Measurements from ENCODE around the gene CHD3. TPM values are rescaled to one million over a fixed set of nuclear protein-coding genes. Genes with fewer than 3 reads are reported as not detected.
A peak's percentile ranks its signal among the peaks of the same experiment; 100 is the strongest.

The CHD3 gene
- total and polyA plus RNA-seq, 2 of the 13 experiments (the other 11 are each of a cell fraction or from before 2014, with no cell fraction given): 2.7 to 3.7 TPM

GRCh38 chr17:7857713-7858521 lies 30.7 kb upstream of the CHD3 start, which contains the start of gene CYB5D1 (continued):
- TF ChIP-seq RBAK (CRISPR knock-in tag; IDR thresholded peaks at IDR 0.05): no peak
- TF ChIP-seq ZNF704 (CRISPR knock-in tag; IDR thresholded peaks at IDR 0.05; ENCODE audit: borderline replicate concordance): no peak
- TF ChIP-seq ZNF343 (CRISPR knock-in tag; IDR thresholded peaks at IDR 0.05): no peak
- 0 out of 2 replicates have a peak, but pooled peaks have one; percentile 21 for TF ChIP-seq ZNF253 (CRISPR knock-in tag; IDR thresholded peaks at IDR 0.05; ENCODE audit: borderline replicate concordance)
- no peak for TF ChIP-seq ZSCAN25 (CRISPR knock-in tag; IDR thresholded peaks at IDR 0.05)
- TF ChIP-seq SP1 (IDR thresholded peaks at IDR 0.05): no peak
- peak; percentile 83 for TF ChIP-seq SP1 (CRISPR knock-in tag; IDR thresholded peaks at IDR 0.05)
- peak; percentile 83 for TF ChIP-seq MAX (IDR thresholded peaks at IDR 0.05)
- TF ChIP-seq HDAC1 (CRISPR knock-in tag; IDR thresholded peaks at IDR 0.05): peak; percentile 89
- peak; percentile 22 for TF ChIP-seq ZSCAN31 (CRISPR knock-in tag; IDR thresholded peaks at IDR 0.05; ENCODE audit: low read depth)
- TF ChIP-seq ZNF12 (CRISPR knock-in tag; IDR thresholded peaks at IDR 0.05): no peak
- TF ChIP-seq LCORL (IDR thresholded peaks at IDR 0.05): no peak
- no peak; the same call in 1 of the 2 replicates for TF ChIP-seq LCORL (CRISPR knock-in tag; IDR thresholded peaks at IDR 0.05)
- TF ChIP-seq ARID5B (CRISPR knock-in tag; IDR thresholded peaks at IDR 0.05): no peak; the same call in 1 of the 2 replicates
- TF ChIP-seq EED (CRISPR knock-in tag; IDR thresholded peaks at IDR 0.05): peak; percentile 73; the same call in 1 of the 2 replicates
- TF ChIP-seq UBTF (CRISPR knock-in tag; IDR thresholded peaks at IDR 0.05): peak; percentile 65; the same call in 1 of the 2 replicates
- no peak for TF ChIP-seq ZNF879 (CRISPR knock-in tag; IDR thresholded peaks at IDR 0.05)
- TF ChIP-seq ZBTB38 (CRISPR knock-in tag; IDR thresholded peaks at IDR 0.05): peak; percentile 70; the same call in 1 of the 2 replicates
- 0 out of 2 replicates have a peak, but pooled peaks have one; percentile 36 for TF ChIP-seq ZFP90 (CRISPR knock-in tag; IDR thresholded peaks at IDR 0.05; ENCODE audit: borderline replicate concordance)
- TF ChIP-seq ZNF451 (CRISPR knock-in tag; IDR thresholded peaks at IDR 0.05): peak; percentile 62; the same call in 1 of the 2 replicates
- no peak for TF ChIP-seq NR3C1 (CRISPR knock-in tag; IDR thresholded peaks at IDR 0.05)
